ENCODE results near the gene RARB. TPM values are rescaled to one million over a fixed set of nuclear protein-coding genes. Genes with fewer than 3 reads are reported as not detected.

Gene RARB
- total RNA-seq, 1 experiment from 2014 or later: 31.3 TPM

- H3K27me3 Mint-ChIP-seq (ENCODE audit: unreplicated experiment): no peaks in the 10 kb centered on the region
- intact Hi-C loops (cut with micrococcal nuclease; ENCODE audit: unreplicated experiment): no loop called here
- H3K4me1 Mint-ChIP-seq (ENCODE audit: low read depth, unreplicated experiment): peaks cover 11% of the 10 kb centered on the region
- H3K36me3 Mint-ChIP-seq (ENCODE audit: insufficient read depth, unreplicated experiment): peaks cover 6% of the 10 kb centered on the region
- no peak overlapping the region for H3K4me3 Mint-ChIP-seq (ENCODE audit: low read depth, unreplicated experiment)
- no peak for TF ChIP-seq CTCF (IDR thresholded peaks at IDR 0.05; ENCODE audit: unreplicated experiment)
- CTCF ChIA-PET: no interaction called here
- no TSS peak for BruUV-seq (replicated peaks)
- no peaks in the 10 kb centered on the region for H3K9me3 Mint-ChIP-seq (ENCODE audit: low read depth, unreplicated experiment)
- no peak overlapping the region for H3K27ac Mint-ChIP-seq (ENCODE audit: unreplicated experiment)
- DNase-seq: no peak
These were observed 150.0 kb downstream of the RARB start for GRCh38 chr3:25578059-25578458.

GRCh38 chr3:25580534-25580933, 152.5 kb downstream of the RARB start:
- CTCF ChIA-PET: no interaction called here
- intact Hi-C loops (cut with micrococcal nuclease; ENCODE audit: unreplicated experiment): no loop called here

GRCh38 chr3:25581335-25581734, 153.3 kb downstream of the RARB start:
- Mint-ChIP-seq H3K4me3 (ENCODE audit: low read depth, unreplicated experiment) (no peak overlapping the region), H3K9me3 (ENCODE audit: low read depth, unreplicated experiment) (no peaks in the 10 kb centered on the region), H3K4me1 (ENCODE audit: low read depth, unreplicated experiment) (peaks cover 18% of the 10 kb centered on the region), H3K36me3 (ENCODE audit: insufficient read depth, unreplicated experiment) (peaks cover 6% of the 10 kb centered on the region), H3K27me3 (ENCODE audit: unreplicated experiment) (no peaks in the 10 kb centered on the region), H3K27ac (ENCODE audit: unreplicated experiment) (no peak overlapping the region)
- intact Hi-C loops (cut with micrococcal nuclease; ENCODE audit: unreplicated experiment): no loop called here
- BruUV-seq (replicated peaks): no TSS peak
- CTCF ChIA-PET: no interaction called here
- no peak for DNase-seq
- no peak for TF ChIP-seq CTCF (IDR thresholded peaks at IDR 0.05; ENCODE audit: unreplicated experiment)

More at GRCh38 chr3:25580534-25580933, 152.5 kb downstream of the RARB start:
- no peaks in the 10 kb centered on the region for H3K27me3 Mint-ChIP-seq (ENCODE audit: unreplicated experiment)
- no peak overlapping the region for H3K27ac Mint-ChIP-seq (ENCODE audit: unreplicated experiment)
- TF ChIP-seq CTCF (IDR thresholded peaks at IDR 0.05; ENCODE audit: unreplicated experiment): no peak
- no peak for DNase-seq
- BruUV-seq (replicated peaks): no TSS peak
- H3K9me3 Mint-ChIP-seq (ENCODE audit: low read depth, unreplicated experiment): no peaks in the 10 kb centered on the region
- H3K36me3 Mint-ChIP-seq (ENCODE audit: insufficient read depth, unreplicated experiment): peaks cover 6% of the 10 kb centered on the region
- H3K4me1 Mint-ChIP-seq (ENCODE audit: low read depth, unreplicated experiment): peaks cover 18% of the 10 kb centered on the region
- no peak overlapping the region for H3K4me3 Mint-ChIP-seq (ENCODE audit: low read depth, unreplicated experiment)

GRCh38 chr3:25581823-25582222, 153.8 kb downstream of the RARB start:
- H3K36me3 Mint-ChIP-seq (ENCODE audit: insufficient read depth, unreplicated experiment): peaks cover 2% of the 10 kb centered on the region
- no peak for TF ChIP-seq CTCF (IDR thresholded peaks at IDR 0.05; ENCODE audit: unreplicated experiment)
- no peaks in the 10 kb centered on the region for H3K9me3 Mint-ChIP-seq (ENCODE audit: low read depth, unreplicated experiment)
- CTCF ChIA-PET: interaction anchor here (1.1 kb wide), 1 partner anchor 11 kb away, joined by 3 read pairs; no protein-coding TSS in a partner anchor
- no peaks in the 10 kb centered on the region for H3K27me3 Mint-ChIP-seq (ENCODE audit: unreplicated experiment)
- intact Hi-C loops (cut with micrococcal nuclease; ENCODE audit: unreplicated experiment): no loop called here
- BruUV-seq (replicated peaks): no TSS peak
- no peak overlapping the region for H3K27ac Mint-ChIP-seq (ENCODE audit: unreplicated experiment)
- H3K4me3 Mint-ChIP-seq (ENCODE audit: low read depth, unreplicated experiment): no peak overlapping the region
- peaks cover 18% of the 10 kb centered on the region for H3K4me1 Mint-ChIP-seq (ENCODE audit: low read depth, unreplicated experiment)
- no peak for DNase-seq
